Gastrocnemius medialis (tissue), 4 donors: Measurements from ENCODE around the gene CALD1. TPM values are rescaled to one million over a fixed set of nuclear protein-coding genes. Genes with fewer than 3 reads are reported as not detected.
A peak's percentile ranks its signal among the peaks of the same experiment; 100 is the strongest.

ENCODE experiments used
- ATAC-seq, 2 donors: fragments of 150-250 bp; one replicate each; pipeline ENCODE4 v1.9.1; 2016
- DNase-seq, 2 donors: peaks; one replicate each; pipeline ENCODE4 v3.0.0-alpha.2; 2019
- H3K27ac ChIP-seq, 4 donors: fragments of 200-600 bp; sonication (generic); 1 replicate in 1 of 4; 2 replicates in 3 of 4; pipeline ENCODE4 v1.5.1; 2016 to 2018; ENCODE audit warnings: mild to moderate bottlenecking in 2 of 4, moderate library complexity in 1 of 4
- H3K27me3 ChIP-seq, 3 donors: fragments of 200-600 bp; sonication (generic) in 2 of 3; 1 replicate in 1 of 3; 2 replicates in 2 of 3; pipeline versions ENCODE4 v1.5.1 to v1.6.0; 2016 to 2019; ENCODE audit warnings: mild to moderate bottlenecking in 1 of 3, moderate library complexity in 1 of 3
- H3K36me3 ChIP-seq, 2 donors: fragments of 200-600 bp; sonication (generic) in 1 of 2; one replicate each; pipeline ENCODE4 v1.5.1; 2017 to 2018
- H3K4me1 ChIP-seq, 2 donors: fragments of 200-600 bp; sonication (generic) in 1 of 2; one replicate each; pipeline ENCODE4 v1.5.1; 2016 to 2017; ENCODE audit warnings: mild to moderate bottlenecking in 2 of 2
- H3K4me3 ChIP-seq, 4 donors: fragments of 200-600 bp; sonication (generic) in 3 of 4; 1 replicate in 1 of 4; 2 replicates in 3 of 4; pipeline ENCODE4 v1.5.1; 2016 to 2019; ENCODE audit warnings: mild to moderate bottlenecking in 2 of 4
- H3K9me3 ChIP-seq, 3 donors: fragments of 200-600 bp; sonication (generic) in 2 of 3; 1 replicate in 1 of 3; 2 replicates in 2 of 3; pipeline ENCODE4 v1.5.1; 2016 to 2019
- POLR2A ChIP-seq, 2 donors: fragments of 450-650 bp; IDR thresholded peaks; one replicate each; pipeline ENCODE4 v1.6.1; 2017; ENCODE audit warnings: antibody characterized with exemption in 2 of 2, mild to moderate bottlenecking in 2 of 2, moderate library complexity in 2 of 2
- in situ Hi-C, 4 donors: fragments of 200-750 bp; cut with MboI; loops; one replicate each; pipeline versions ENCODE4 v1.15.0 to v1.8.0; 2017; ENCODE audit warnings: low sequenced_read_pairs in 4 of 4
- intact Hi-C: fragments of 100-400 bp; cut with DNase I; formaldehyde crosslinking; loops from one replicate; pipeline ENCODE4 v1.15.1; 2023; ENCODE audit warnings: low total_unique reads
- total RNA-seq, 4 donors: library from RNA; depleted of rRNA; stranded (reverse); fragments of >200 nt; gene quantifications; one replicate each; pipeline versions ENCODE4 v1.1.0 to v1.2.3, GENCODE V29; 2016
- TF ChIP-seq, protein P1 (sequence below), 5 experiments: fragments of 450-650 bp in 3 of 5; fragments of 200-600 bp in 2 of 5; sonication (generic) in 2 of 5; IDR thresholded peaks in 4 of 5; conservative IDR thresholded peaks in 1 of 5; 1 replicate in 4 of 5; 2 replicates in 1 of 5; pipeline ENCODE4 v1.5.1; 2016 to 2019; ENCODE audit warnings: antibody characterized with exemption in 5 of 5, mild to moderate bottlenecking in 3 of 5, moderate library complexity in 3 of 5

The CALD1 gene
- total RNA-seq, 4 donors from 2014 or later = 25.9 to 43.2 (median 32.3) TPM

DNA sequence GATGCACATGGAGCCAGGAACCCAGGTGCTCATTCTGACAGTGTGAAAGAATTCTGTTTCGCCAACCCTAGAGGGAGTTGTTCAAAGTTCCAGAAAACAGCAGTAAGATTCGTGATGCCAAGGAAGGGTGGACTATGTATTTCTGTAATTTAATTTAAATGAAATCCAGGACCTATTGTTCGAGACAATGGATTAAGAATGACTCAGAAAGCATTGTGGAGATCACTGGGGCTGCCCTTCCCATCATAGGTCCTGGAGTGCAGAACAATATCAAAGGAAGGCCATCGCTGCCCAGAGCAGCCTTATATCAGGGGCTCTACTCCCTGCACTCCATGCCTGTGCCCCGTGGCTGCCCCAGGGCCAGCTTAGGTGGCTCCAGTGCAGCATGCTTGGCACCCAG is 32.1 kb upstream of the CALD1 start:
- Histone ChIP-seq H3K36me3 (no peaks in the 10 kb centered on the region), H3K27ac (no peak overlapping the region), H3K4me3 (no peak overlapping the region), H3K4me1 (peaks cover 0 to 8% of the 10 kb centered on the region in 2 donors), H3K9me3 (no peaks in the 10 kb centered on the region), H3K27me3 (no peaks in the 10 kb centered on the region)
- TF ChIP-seq POLR2A (IDR thresholded peaks at IDR 0.05) = no peak
- TF ChIP-seq, protein P1, sequence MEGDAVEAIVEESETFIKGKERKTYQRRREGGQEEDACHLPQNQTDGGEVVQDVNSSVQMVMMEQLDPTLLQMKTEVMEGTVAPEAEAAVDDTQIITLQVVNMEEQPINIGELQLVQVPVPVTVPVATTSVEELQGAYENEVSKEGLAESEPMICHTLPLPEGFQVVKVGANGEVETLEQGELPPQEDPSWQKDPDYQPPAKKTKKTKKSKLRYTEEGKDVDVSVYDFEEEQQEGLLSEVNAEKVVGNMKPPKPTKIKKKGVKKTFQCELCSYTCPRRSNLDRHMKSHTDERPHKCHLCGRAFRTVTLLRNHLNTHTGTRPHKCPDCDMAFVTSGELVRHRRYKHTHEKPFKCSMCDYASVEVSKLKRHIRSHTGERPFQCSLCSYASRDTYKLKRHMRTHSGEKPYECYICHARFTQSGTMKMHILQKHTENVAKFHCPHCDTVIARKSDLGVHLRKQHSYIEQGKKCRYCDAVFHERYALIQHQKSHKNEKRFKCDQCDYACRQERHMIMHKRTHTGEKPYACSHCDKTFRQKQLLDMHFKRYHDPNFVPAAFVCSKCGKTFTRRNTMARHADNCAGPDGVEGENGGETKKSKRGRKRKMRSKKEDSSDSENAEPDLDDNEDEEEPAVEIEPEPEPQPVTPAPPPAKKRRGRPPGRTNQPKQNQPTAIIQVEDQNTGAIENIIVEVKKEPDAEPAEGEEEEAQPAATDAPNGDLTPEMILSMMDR (IDR thresholded peaks at IDR 0.05 in 4 of 5, conservative IDR thresholded peaks at IDR 0.05 in 1 of 5) = no peak
- in situ Hi-C loops = no loop called here
- ATAC-seq = no peak
- intact Hi-C loops = no loop called here
- DNase-seq = no peak

DNA sequence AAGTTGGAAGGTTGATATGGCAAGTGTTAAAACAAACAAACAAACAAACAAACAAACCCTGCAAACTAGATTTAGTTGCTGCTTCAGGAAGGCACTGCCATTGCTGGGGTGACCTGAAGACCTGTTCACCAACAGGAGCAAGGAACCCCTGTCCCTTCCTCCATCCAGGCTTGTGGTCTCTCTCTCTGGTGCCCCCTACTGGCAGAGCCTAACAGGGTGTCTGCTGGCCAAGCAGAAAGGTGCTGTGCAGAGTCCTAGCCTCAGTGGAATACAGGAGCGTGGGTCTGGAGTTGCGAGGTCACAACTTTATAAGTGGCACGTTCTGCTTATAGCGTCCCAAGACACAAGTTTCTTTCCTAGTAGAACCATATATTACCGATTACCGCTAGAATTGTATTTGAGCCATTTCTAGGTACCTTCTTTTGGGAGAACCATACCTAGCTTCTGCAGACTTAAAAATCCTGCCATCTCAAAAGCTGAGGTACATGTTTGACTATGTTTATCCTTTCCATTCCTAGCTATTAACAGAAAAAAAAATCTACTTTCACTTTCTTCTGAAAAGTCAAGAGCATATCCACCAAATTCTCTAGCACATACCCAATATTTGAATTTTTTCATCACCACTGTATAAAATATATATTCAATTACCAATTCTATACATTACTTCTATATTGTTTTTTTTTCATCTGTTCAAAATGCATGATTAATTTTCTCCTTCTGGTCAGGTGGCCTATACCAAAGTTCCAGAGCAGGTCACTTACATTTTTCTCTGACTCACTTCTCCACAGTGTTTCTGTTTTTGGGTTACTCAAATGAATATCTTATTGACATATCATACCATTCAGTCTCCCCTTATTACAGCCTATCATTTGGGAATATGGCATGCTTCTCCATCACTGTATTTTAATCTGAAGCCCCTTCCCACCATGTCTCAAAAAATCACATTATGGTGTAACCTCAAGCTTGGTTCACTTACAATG is 29.1 kb upstream of the CALD1 start:
- no peak overlapping the region for H3K4me3 ChIP-seq
- H3K27me3 ChIP-seq = no peaks in the 10 kb centered on the region
- H3K4me1 ChIP-seq = no peaks in the 10 kb centered on the region
- DNase-seq = peak in 1 of 2 donors; percentile 15
- ATAC-seq = no peak
- intact Hi-C loops (loop anchor here (10.0 kb wide), 2 partner anchors 116 to 194 kb away; no protein-coding TSS in a partner anchor), in situ Hi-C loops (no loop called here)
- H3K36me3 ChIP-seq = no peaks in the 10 kb centered on the region
- H3K9me3 ChIP-seq = no peaks in the 10 kb centered on the region
- H3K27ac ChIP-seq = no peak overlapping the region
- TF ChIP-seq POLR2A (IDR thresholded peaks at IDR 0.05) = no peak
- TF ChIP-seq, protein P1 (IDR thresholded peaks at IDR 0.05 in 4 of 5, conservative IDR thresholded peaks at IDR 0.05 in 1 of 5) = peak; percentile 12 to 58 (median 38)

DNA sequence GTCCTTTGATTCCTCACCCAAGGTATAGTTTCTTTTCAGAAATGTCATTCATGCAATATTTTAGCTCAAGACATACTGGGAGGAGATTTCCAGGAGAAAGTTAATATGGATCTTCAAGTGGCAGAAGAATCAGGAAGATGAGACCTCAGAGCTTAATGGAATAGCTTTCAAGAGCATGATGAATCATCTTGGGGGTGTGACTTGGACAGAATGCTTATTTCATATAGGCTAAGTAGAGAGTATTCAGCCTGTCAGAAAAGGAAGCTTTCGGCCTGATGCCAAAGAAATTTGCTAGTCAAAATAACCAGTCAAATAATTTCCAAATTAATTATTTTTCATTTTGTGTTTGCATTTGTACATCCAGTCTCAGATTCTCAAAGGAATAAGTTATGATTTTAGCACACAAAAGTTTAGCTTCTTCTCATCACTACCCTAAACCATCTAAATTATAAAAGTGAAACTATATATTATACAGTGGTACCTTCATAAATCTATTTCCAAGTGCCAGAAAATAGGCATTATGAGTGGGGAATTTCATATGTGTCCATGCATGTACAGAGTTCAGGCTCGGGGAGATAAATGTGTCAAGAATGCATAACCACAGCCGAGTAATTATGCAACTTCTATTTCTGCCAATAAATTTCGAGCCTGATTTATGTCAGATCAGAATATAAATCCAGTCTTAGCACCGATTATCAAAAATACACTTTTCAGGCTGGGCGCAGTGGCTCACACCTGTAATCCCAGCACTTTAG is 27.3 kb upstream of the CALD1 start:
- in situ Hi-C loops (no loop called here), intact Hi-C loops (loop anchor here (10.0 kb wide), 2 partner anchors 117 to 193 kb away; no protein-coding TSS in a partner anchor)

DNA sequence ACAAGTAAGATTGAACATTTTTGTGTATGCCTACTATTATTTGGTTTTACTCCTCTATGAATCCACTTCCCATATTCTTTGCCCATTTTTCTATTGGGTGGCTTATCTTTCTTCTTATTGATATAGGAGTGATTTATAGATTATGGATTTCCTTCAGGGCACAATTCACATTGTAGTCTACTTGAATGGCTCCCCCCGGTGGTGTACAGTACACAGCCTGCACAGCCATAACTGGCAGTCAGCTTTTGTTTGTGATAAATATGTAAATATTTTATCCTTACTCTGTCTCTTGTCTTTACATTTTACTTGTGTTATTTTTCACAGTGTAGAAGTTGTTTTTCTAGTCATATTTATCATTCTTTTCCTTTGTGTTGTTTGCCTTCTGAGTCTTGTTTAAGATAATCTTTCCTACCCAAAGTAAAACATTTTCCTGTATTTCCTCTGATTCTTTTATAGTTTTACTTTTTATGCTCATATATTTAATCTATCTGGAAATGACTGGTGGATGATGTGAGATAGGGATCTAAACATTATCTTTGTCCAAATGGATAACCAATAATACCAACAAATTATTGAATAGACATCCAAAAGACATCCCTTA is 23.9 kb upstream of the CALD1 start:
- H3K4me1 ChIP-seq = no peaks in the 10 kb centered on the region
- intact Hi-C loops = loop anchor here (10.0 kb wide), 2 partner anchors 121 to 189 kb away; no protein-coding TSS in a partner anchor
- in situ Hi-C loops = no loop called here
- no peak overlapping the region for H3K4me3 ChIP-seq
- TF ChIP-seq, protein P1 (IDR thresholded peaks at IDR 0.05 in 4 of 5, conservative IDR thresholded peaks at IDR 0.05 in 1 of 5) = peak in 2 of 5 experiments; percentile 14 to 41
- TF ChIP-seq POLR2A (IDR thresholded peaks at IDR 0.05) = no peak
- no peak for ATAC-seq
- H3K27ac ChIP-seq = no peak overlapping the region
- H3K9me3 ChIP-seq = no peaks in the 10 kb centered on the region
- no peaks in the 10 kb centered on the region for H3K27me3 ChIP-seq
- H3K36me3 ChIP-seq = no peaks in the 10 kb centered on the region
- DNase-seq = no peak

More for the DNA sequence above, 27.3 kb upstream of the CALD1 start:
- Histone ChIP-seq H3K4me3 (no peak overlapping the region), H3K27ac (no peak overlapping the region), H3K4me1 (no peaks in the 10 kb centered on the region), H3K9me3 (no peaks in the 10 kb centered on the region), H3K27me3 (no peaks in the 10 kb centered on the region), H3K36me3 (no peaks in the 10 kb centered on the region)
- DNase-seq (no peak), ATAC-seq (no peak)
- TF ChIP-seq POLR2A (IDR thresholded peaks at IDR 0.05) = no peak
- TF ChIP-seq, protein P1 (IDR thresholded peaks at IDR 0.05 in 4 of 5, conservative IDR thresholded peaks at IDR 0.05 in 1 of 5) = no peak
